Lower leg skin (tissue), 4 donors: ENCODE data around the gene OR6C75. TPM values are rescaled to one million over a fixed set of nuclear protein-coding genes. Genes with fewer than 3 reads are reported as not detected.

Experiments used
- DNase-seq, 2 donors: peaks; one replicate each; pipeline ENCODE4 v3.0.0-alpha.2; 2019; ENCODE audit warnings: low spot score in 2 of 2
- H3K4me3 ChIP-seq: fragments of 200-600 bp; sonication (generic); 2 replicates; pipeline ENCODE4 v1.5.1; 2017; ENCODE audit warnings: mild to moderate bottlenecking, low read depth; ENCODE audit not compliant: poor library complexity, severe bottlenecking
- POLR2A ChIP-seq, 2 donors: fragments of 450-650 bp; IDR thresholded peaks; one replicate each; pipeline ENCODE4 v1.6.1; 2016 to 2017; ENCODE audit warnings: antibody characterized with exemption in 2 of 2, mild to moderate bottlenecking in 1 of 2, moderate library complexity in 1 of 2
- WGBS, 2 donors: methylation state at CpG; one replicate each; pipeline ENCODE4 v1.1.5; 2018; 5-methylcytosine and 5-hydroxymethylcytosine counted together
- intact Hi-C: fragments of 100-400 bp; cut with DNase I; formaldehyde crosslinking; loops from one replicate; pipeline ENCODE4 v1.15.0; 2023; ENCODE audit warnings: low total_unique reads
- total RNA-seq, 4 donors: library from RNA; depleted of rRNA; stranded (reverse); fragments of >200 nt; gene quantifications; one replicate each; pipeline ENCODE4 v1.1.0, GENCODE V29; 2016
- TF ChIP-seq, protein P1 (sequence below), 3 donors: fragments of 450-650 bp; IDR thresholded peaks; one replicate each; pipeline ENCODE4 v1.5.1; 2016; ENCODE audit warnings: antibody characterized with exemption in 3 of 3, mild to moderate bottlenecking in 3 of 3, moderate library complexity in 2 of 3

OR6C75 gene
- total RNA-seq, 4 donors from 2014 or later = not detected

DNA sequence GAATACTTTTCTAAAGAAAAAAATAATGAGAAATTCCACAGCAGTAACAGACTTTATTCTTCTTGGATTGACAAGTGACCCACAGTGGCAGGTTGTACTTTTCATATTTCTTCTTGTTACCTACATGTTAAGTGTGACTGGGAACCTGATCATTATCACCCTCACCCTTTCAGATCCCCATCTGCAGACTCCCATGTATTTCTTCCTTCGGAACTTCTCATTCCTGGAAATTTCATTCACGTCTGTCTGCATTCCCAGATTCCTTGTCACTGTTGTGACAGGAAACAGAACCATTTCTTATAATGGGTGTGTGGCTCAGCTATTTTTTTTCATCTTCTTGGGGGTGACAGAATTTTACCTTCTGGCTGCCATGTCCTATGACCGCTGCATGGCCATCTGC lies 2.3 kb downstream of the OR6C75 start:
- H3K4me3 ChIP-seq = no peak overlapping the region
- intact Hi-C loops = no loop called here
- no peak for DNase-seq
- TF ChIP-seq POLR2A (IDR thresholded peaks at IDR 0.05) = no peak
- TF ChIP-seq, protein P1, sequence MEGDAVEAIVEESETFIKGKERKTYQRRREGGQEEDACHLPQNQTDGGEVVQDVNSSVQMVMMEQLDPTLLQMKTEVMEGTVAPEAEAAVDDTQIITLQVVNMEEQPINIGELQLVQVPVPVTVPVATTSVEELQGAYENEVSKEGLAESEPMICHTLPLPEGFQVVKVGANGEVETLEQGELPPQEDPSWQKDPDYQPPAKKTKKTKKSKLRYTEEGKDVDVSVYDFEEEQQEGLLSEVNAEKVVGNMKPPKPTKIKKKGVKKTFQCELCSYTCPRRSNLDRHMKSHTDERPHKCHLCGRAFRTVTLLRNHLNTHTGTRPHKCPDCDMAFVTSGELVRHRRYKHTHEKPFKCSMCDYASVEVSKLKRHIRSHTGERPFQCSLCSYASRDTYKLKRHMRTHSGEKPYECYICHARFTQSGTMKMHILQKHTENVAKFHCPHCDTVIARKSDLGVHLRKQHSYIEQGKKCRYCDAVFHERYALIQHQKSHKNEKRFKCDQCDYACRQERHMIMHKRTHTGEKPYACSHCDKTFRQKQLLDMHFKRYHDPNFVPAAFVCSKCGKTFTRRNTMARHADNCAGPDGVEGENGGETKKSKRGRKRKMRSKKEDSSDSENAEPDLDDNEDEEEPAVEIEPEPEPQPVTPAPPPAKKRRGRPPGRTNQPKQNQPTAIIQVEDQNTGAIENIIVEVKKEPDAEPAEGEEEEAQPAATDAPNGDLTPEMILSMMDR (IDR thresholded peaks at IDR 0.05) = no peak
- 69 to 79% methylated on average over 3 of the region's 3 CpGs for WGBS, 2 donors

DNA sequence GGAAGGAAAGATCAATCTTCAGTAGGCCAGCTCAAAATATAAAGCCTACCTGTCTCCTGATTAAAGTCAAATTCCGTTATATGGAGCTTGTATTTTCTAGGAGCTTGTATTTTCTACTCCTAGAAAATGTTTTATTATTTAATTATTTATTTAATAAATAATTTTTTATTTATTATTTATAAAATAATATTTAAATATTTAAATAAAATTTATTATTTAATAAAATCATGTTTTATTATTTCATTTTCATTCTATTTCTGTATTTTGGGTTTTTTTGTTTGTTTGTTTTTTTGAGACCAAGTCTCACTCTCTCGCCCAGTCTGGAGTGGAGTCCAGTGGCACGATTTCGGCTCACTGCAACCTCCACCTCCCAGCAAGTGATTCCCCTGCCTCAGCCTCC lies 9.7 kb downstream of the OR6C75 start:
- intact Hi-C loops = no loop called here
- TF ChIP-seq, protein P1 (IDR thresholded peaks at IDR 0.05) = no peak
- TF ChIP-seq POLR2A (IDR thresholded peaks at IDR 0.05) = no peak
- no peak for DNase-seq
- 68% methylated on average over 4 of the region's 4 CpGs for WGBS, 2 donors
- no peak overlapping the region for H3K4me3 ChIP-seq

GRCh38 chr12:55385891-55386290 lies 23.1 kb downstream of the OR6C75 start:
- no peak overlapping the region for H3K4me3 ChIP-seq
- TF ChIP-seq, protein P1 (IDR thresholded peaks at IDR 0.05) = no peak
- no peak for TF ChIP-seq POLR2A (IDR thresholded peaks at IDR 0.05)
- intact Hi-C loops = no loop called here
- no peak for DNase-seq

- WGBS, 2 donors = 85 to 87% methylated on average over 11 to 15 of the region's 23 CpGs
- intact Hi-C loops = no loop called here
- TF ChIP-seq POLR2A (IDR thresholded peaks at IDR 0.05) = no peak
- TF ChIP-seq, protein P1 (IDR thresholded peaks at IDR 0.05) = no peak
- DNase-seq = no peak
- no peak overlapping the region for H3K4me3 ChIP-seq
Observed at GRCh38 chr12:55392032-55392795, 29.4 kb downstream of the OR6C75 start.

DNA sequence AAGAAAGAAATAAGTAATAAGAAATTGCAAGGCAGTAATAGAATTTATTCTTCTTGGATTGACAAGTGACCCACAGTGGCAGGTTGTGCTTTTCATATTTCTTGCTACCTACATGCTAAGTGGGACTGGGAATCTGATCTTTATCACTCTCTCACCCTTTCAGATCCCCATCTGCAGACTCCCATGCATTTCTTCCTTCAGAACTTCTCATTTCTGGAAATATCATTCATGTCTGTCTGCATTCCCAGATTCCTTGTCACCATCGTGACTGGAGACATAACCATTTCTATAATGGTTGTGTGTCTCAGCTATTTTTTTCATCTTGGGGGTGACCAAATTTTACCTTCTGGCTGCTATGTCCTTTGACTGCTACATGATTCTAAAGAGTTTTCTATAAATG lies 33.6 kb downstream of the OR6C75 start:
- 70 to 72% methylated on average over 1 of the region's 1 CpG for WGBS, 2 donors

More for the DNA sequence above, 33.6 kb downstream of the OR6C75 start:
- intact Hi-C loops = no loop called here
- no peak overlapping the region for H3K4me3 ChIP-seq
- TF ChIP-seq, protein P1 (IDR thresholded peaks at IDR 0.05) = no peak
- no peak for DNase-seq
